H9 (cell line): ENCODE results near the gene MN1. TPM values are rescaled to one million over a fixed set of nuclear protein-coding genes. Genes with fewer than 3 reads are reported as not detected.

Source experiments
- DNase-seq: peaks from one replicate; pipeline ENCODE4 v3.0.0-alpha.2; 2017
- H2AFZ ChIP-seq: one replicate; pipeline ENCODE4 v1.6.1; 2013; ENCODE audit warnings: mild to moderate bottlenecking, low read length, control low read depth, moderate library complexity
- H2AK5ac ChIP-seq: 2 replicates; pipeline ENCODE4 v1.6.1; 2013; ENCODE audit warnings: low read length, control low read depth, mixed read lengths; ENCODE audit not compliant: insufficient read length
- H2BK120ac ChIP-seq: one replicate; pipeline ENCODE4 v1.6.1; 2013; ENCODE audit warnings: low read depth, mild to moderate bottlenecking, low read length, control low read depth, inconsistent platforms; ENCODE audit not compliant: poor library complexity, severe bottlenecking
- H2BK12ac ChIP-seq: 2 replicates; pipeline ENCODE4 v1.6.1; 2013; ENCODE audit warnings: low read length, control low read depth, mixed read lengths, low read depth; ENCODE audit not compliant: insufficient read length
- H2BK15ac ChIP-seq: 2 replicates; pipeline ENCODE4 v1.6.1; 2013; ENCODE audit warnings: low read depth, low read length, control low read depth
- H2BK20ac ChIP-seq: one replicate; pipeline ENCODE4 v1.6.1; 2013; ENCODE audit warnings: low read depth, mild to moderate bottlenecking, low read length, control low read depth, inconsistent platforms; ENCODE audit not compliant: poor library complexity, severe bottlenecking
- H2BK5ac ChIP-seq: 2 replicates; pipeline ENCODE4 v1.6.1; 2013; ENCODE audit warnings: low read length, control low read depth, mixed read lengths; ENCODE audit not compliant: insufficient read length
- H3K14ac ChIP-seq: 2 replicates; pipeline ENCODE4 v1.6.1; 2013; ENCODE audit warnings: low read length, control low read depth; ENCODE audit not compliant: insufficient read depth
- H3K18ac ChIP-seq: 2 replicates; pipeline ENCODE4 v1.6.1; 2013; ENCODE audit warnings: low read depth, mild to moderate bottlenecking, mixed read lengths, low read length, control low read depth; ENCODE audit not compliant: insufficient read length
- H3K23ac ChIP-seq: 2 replicates; pipeline ENCODE4 v1.6.1; 2013; ENCODE audit warnings: low read length, control low read depth, mixed read lengths, low read depth; ENCODE audit not compliant: insufficient read length
- H3K23me2 ChIP-seq: 2 replicates; pipeline ENCODE4 v1.6.1; 2013; ENCODE audit warnings: low read depth, mild to moderate bottlenecking, mixed read lengths, low read length, control low read depth; ENCODE audit not compliant: insufficient read length, poor library complexity, severe bottlenecking
- H3K27ac ChIP-seq: 2 replicates; pipeline ENCODE4 v1.5.1; 2013; ENCODE audit warnings: low read length, control low read depth, mixed read lengths, low read depth; ENCODE audit not compliant: insufficient read length
- H3K27me3 ChIP-seq: 2 replicates; pipeline ENCODE4 v1.6.1; 2013; ENCODE audit warnings: low read length, control low read depth, inconsistent platforms; ENCODE audit not compliant: insufficient read depth
- H3K4ac ChIP-seq: 2 replicates; pipeline ENCODE4 v1.6.1; 2013; ENCODE audit warnings: low read depth, mild to moderate bottlenecking, control low read depth, inconsistent platforms, low read length, moderate library complexity
- H3K4me1 ChIP-seq: 2 replicates; pipeline ENCODE4 v1.6.1; 2013; ENCODE audit warnings: low read length, control low read depth, inconsistent platforms; ENCODE audit not compliant: insufficient read depth
- H3K4me2 ChIP-seq: 2 replicates; pipeline ENCODE4 v1.6.1; 2013; ENCODE audit warnings: low read length, control low read depth, mixed read lengths; ENCODE audit not compliant: insufficient read length, insufficient read depth
- H3K56ac ChIP-seq: 2 replicates; pipeline ENCODE4 v1.6.1; 2013; ENCODE audit warnings: low read depth, mild to moderate bottlenecking, mixed read lengths, low read length, control low read depth; ENCODE audit not compliant: insufficient read length
- H3K79me1 ChIP-seq: 2 replicates; pipeline ENCODE4 v1.6.1; 2013; ENCODE audit warnings: low read depth, mild to moderate bottlenecking, moderate library complexity, low read length, control low read depth, inconsistent platforms; ENCODE audit not compliant: insufficient read depth, poor library complexity, severe bottlenecking
- H3K79me2 ChIP-seq: 2 replicates; pipeline ENCODE4 v1.6.1; 2013; ENCODE audit warnings: low read length, control low read depth, inconsistent platforms; ENCODE audit not compliant: insufficient read depth
- H3K9ac ChIP-seq: 2 replicates; pipeline ENCODE4 v1.6.1; 2013; ENCODE audit warnings: low read length, control low read depth, mixed read lengths; ENCODE audit not compliant: insufficient read length; ENCODE audit errors: extremely low read depth
- H3K9me3 ChIP-seq: one replicate; pipeline ENCODE4 v1.6.1; 2013; ENCODE audit warnings: low read depth, low read length, inconsistent platforms; ENCODE audit not compliant: control insufficient read depth
- H3T11ph ChIP-seq: one replicate; pipeline ENCODE4 v1.6.1; 2013; ENCODE audit warnings: mild to moderate bottlenecking, low read length, control low read depth, inconsistent platforms
- H4K20me1 ChIP-seq: one replicate; pipeline ENCODE4 v1.6.1; 2013; ENCODE audit not compliant: control insufficient read depth, insufficient read length, insufficient read depth
- H4K5ac ChIP-seq: 2 replicates; pipeline ENCODE4 v1.6.1; 2013; ENCODE audit warnings: low read depth, mild to moderate bottlenecking, mixed read lengths, low read length, control low read depth; ENCODE audit not compliant: insufficient read length
- H4K8ac ChIP-seq: replicated peaks from 2 replicates; pipeline ENCODE4 v1.6.1; 2013; ENCODE audit warnings: low read length, control low read depth, mixed read lengths, low read depth; ENCODE audit not compliant: insufficient read length
- H4K91ac ChIP-seq: 2 replicates; pipeline ENCODE4 v1.6.1; 2013; ENCODE audit warnings: low read depth, mild to moderate bottlenecking, moderate library complexity, mixed read lengths, low read length, control low read depth; ENCODE audit not compliant: insufficient read length
- H3K27ac Mint-ChIP-seq, 3 experiments: 2 replicates in 2 of 3; 3 replicates in 1 of 3; pipeline ENCODE4 v1.8.0; 2020 to 2021; ENCODE audit warnings: mixed read lengths in 3 of 3, mild to moderate bottlenecking in 1 of 3, moderate library complexity in 1 of 3
- H3K27me3 Mint-ChIP-seq: 2 replicates; pipeline ENCODE4 v1.8.0; 2021; ENCODE audit warnings: low read depth, mild to moderate bottlenecking, moderate library complexity, mixed read lengths
- H3K36me3 Mint-ChIP-seq, 3 experiments: 2 replicates in 2 of 3; 3 replicates in 1 of 3; pipeline ENCODE4 v1.8.0; 2020 to 2021; ENCODE audit warnings: low read depth in 3 of 3, mixed read lengths in 3 of 3; ENCODE audit not compliant: insufficient read depth in 1 of 3
- H3K4me1 Mint-ChIP-seq, 2 experiments: 2 replicates each; pipeline ENCODE4 v1.8.0; 2020; ENCODE audit warnings: mixed read lengths in 2 of 2
- H3K4me3 Mint-ChIP-seq, 2 experiments: 2 replicates in 1 of 2; 3 replicates in 1 of 2; pipeline ENCODE4 v1.8.0; 2020 to 2021; ENCODE audit warnings: mild to moderate bottlenecking in 2 of 2, mixed read lengths in 2 of 2, moderate library complexity in 1 of 2
- H3K9me3 Mint-ChIP-seq, 2 experiments: 2 replicates in 1 of 2; 3 replicates in 1 of 2; pipeline ENCODE4 v1.8.0; 2020; ENCODE audit warnings: mild to moderate bottlenecking in 2 of 2, mixed read lengths in 2 of 2, moderate library complexity in 1 of 2
- WGBS: extraction: QIAGEN DNeasy Blood & Tissue Kit; methylation state at CpG from one replicate; pipeline ENCODE4 v1.1.7; 2013; ENCODE audit warnings: missing lambda C conversion rate, low lambda C conversion rate, mixed read lengths; ENCODE audit not compliant: insufficient read length; ENCODE audit errors: extremely low coverage; 5-methylcytosine and 5-hydroxymethylcytosine counted together
- total RNA-seq: library from RNA; stranded (reverse); gene quantifications from 2 replicates; pipeline ENCODE4 v1.2.1, GENCODE V29; 2021
- TF ChIP-seq, protein P1 (sequence below): fragments of 200-600 bp; sonication (generic); conservative IDR thresholded peaks from 3 replicates; pipeline ENCODE4 v1.8.0; 2021; ENCODE audit warnings: antibody characterized with exemption, mild to moderate bottlenecking

The MN1 gene
- total RNA-seq, 1 experiment from 2014 or later, result 2.8 TPM

DNA sequence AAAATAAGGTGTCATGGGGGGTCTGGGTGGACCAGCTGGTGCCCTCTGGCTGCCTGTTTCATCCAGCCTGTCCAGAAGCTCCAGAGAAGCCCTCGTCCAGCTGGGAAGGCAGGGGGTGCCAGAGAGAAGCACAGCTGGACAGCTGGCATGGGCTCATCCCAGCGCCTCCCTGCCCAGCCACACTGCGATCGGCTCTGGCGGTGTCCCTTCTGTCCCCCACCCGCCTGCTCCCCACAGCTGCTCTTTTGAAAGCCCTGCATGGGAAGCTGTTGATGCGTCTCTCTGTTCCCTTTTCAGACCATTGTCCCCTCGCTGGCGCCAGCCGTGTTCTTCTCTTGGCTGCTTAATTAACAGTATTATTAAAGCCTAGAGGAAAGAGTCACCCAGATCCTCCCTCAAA, 86.5 kb downstream of the MN1 start:
- Mint-ChIP-seq H3K4me1 (peaks cover 42 to 54% of the 10 kb centered on the region in 2 experiments), H3K27me3 (no peaks in the 10 kb centered on the region; the same call in 1 of the 2 replicates), H3K36me3 (peaks cover 11 to 19% (median 12%) of the 10 kb centered on the region in 3 experiments; a peak in 6 of 7 replicates), H3K27ac (0 out of 7 replicates have a peak overlapping the region, but pooled peaks of 1 of the 3 experiments have one; percentile 32), H3K9me3 (no peaks in the 10 kb centered on the region), H3K4me3 (no peak overlapping the region)
- H2BK15ac ChIP-seq, result no peak overlapping the region
- H3K79me2 ChIP-seq, result peaks cover 16% of the 10 kb centered on the region; the same call in 1 of the 2 replicates
- no peak overlapping the region; the same call in 1 of the 2 replicates for H3K14ac ChIP-seq
- H4K91ac ChIP-seq, result no peak overlapping the region
- WGBS, result no CpG with 5 or more reads among the region's 10 CpGs
- H3K79me1 ChIP-seq, result no peaks in the 10 kb centered on the region
- no peak overlapping the region for H3K4ac ChIP-seq
- no peak overlapping the region for H3K4me2 ChIP-seq
- no peak overlapping the region for H2BK5ac ChIP-seq
- H3K18ac ChIP-seq, result no peak overlapping the region
- no peak overlapping the region for H2BK120ac ChIP-seq
- peaks cover 9% of the 10 kb centered on the region; the same call in 1 of the 2 replicates for H3K4me1 ChIP-seq
- no peaks in the 10 kb centered on the region for H4K20me1 ChIP-seq
- H3K23me2 ChIP-seq, result no peaks in the 10 kb centered on the region
- no peak for DNase-seq
- H4K8ac ChIP-seq, result no peak overlapping the region
- H3T11ph ChIP-seq, result no peak overlapping the region
- H2BK12ac ChIP-seq, result no peak overlapping the region
- TF ChIP-seq, protein P1, sequence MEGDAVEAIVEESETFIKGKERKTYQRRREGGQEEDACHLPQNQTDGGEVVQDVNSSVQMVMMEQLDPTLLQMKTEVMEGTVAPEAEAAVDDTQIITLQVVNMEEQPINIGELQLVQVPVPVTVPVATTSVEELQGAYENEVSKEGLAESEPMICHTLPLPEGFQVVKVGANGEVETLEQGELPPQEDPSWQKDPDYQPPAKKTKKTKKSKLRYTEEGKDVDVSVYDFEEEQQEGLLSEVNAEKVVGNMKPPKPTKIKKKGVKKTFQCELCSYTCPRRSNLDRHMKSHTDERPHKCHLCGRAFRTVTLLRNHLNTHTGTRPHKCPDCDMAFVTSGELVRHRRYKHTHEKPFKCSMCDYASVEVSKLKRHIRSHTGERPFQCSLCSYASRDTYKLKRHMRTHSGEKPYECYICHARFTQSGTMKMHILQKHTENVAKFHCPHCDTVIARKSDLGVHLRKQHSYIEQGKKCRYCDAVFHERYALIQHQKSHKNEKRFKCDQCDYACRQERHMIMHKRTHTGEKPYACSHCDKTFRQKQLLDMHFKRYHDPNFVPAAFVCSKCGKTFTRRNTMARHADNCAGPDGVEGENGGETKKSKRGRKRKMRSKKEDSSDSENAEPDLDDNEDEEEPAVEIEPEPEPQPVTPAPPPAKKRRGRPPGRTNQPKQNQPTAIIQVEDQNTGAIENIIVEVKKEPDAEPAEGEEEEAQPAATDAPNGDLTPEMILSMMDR, result peak; percentile 28; the same call in 2 of the 3 replicates
- no peak overlapping the region for H4K5ac ChIP-seq
- H3K9me3 ChIP-seq, result no peaks in the 10 kb centered on the region
- no peak overlapping the region for H3K27ac ChIP-seq
- H2BK20ac ChIP-seq, result no peak overlapping the region
- H2AFZ ChIP-seq, result no peak overlapping the region
- no peaks in the 10 kb centered on the region for H3K27me3 ChIP-seq
- H2AK5ac ChIP-seq, result no peak overlapping the region
- H3K9ac ChIP-seq, result no peak overlapping the region
- H3K23ac ChIP-seq, result no peak overlapping the region
- H3K56ac ChIP-seq, result no peak overlapping the region
